WTC11 (cell line): ENCODE measurements around the gene PLA2G4A.

ENCODE experiments used
- JUN ChIP-seq: sonication (generic); formaldehyde crosslinking; IDR thresholded peaks from 2 replicates; pipeline ENCODE4 v1.8.0; 2023; ENCODE audit warnings: mild to moderate bottlenecking, missing genetic modification reagents
- NFE2L1 ChIP-seq: sonication (generic); formaldehyde crosslinking; IDR thresholded peaks from 2 replicates; pipeline ENCODE4 v1.8.1; 2023; ENCODE audit warnings: missing genetic modification reagents
- TEAD4 ChIP-seq: sonication (generic); formaldehyde crosslinking; IDR thresholded peaks from 2 replicates; pipeline ENCODE4 v1.8.0; 2022; ENCODE audit warnings: mild to moderate bottlenecking, missing genetic modification reagents
- ZNF416 ChIP-seq: fragments of 250-450 bp; sonication (Bioruptor Pico); IDR thresholded peaks from 2 replicates; pipeline ENCODE4 v1.9.0; 2021; ENCODE audit warnings: mild to moderate bottlenecking, inconsistent platforms
- TF ChIP-seq, protein P1 (sequence below): fragments of 200-600 bp; IDR thresholded peaks from 2 replicates; pipeline ENCODE4 v1.8.0; 2022; ENCODE audit warnings: antibody characterized with exemption

DNA sequence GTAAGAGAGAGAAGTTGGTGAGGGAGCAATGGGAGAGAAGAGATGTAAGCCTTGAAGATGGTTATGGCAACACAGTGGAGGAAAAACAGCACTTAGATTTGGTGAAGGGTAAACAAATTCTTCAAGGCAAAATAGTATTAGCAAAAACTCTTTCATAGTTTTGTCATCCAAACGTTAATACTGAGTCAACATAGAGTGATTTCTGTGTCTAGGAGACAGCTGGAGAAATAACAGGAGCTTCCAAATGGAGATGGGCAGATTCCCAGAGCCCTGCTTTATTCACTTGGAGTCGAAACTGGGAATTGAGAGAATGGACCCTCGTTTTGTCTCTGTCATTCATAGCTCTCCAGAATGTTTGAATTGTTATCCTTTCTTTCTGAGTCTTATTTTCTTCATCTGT is 68.3 kb downstream of the PLA2G4A start:
- TF ChIP-seq, protein P1, sequence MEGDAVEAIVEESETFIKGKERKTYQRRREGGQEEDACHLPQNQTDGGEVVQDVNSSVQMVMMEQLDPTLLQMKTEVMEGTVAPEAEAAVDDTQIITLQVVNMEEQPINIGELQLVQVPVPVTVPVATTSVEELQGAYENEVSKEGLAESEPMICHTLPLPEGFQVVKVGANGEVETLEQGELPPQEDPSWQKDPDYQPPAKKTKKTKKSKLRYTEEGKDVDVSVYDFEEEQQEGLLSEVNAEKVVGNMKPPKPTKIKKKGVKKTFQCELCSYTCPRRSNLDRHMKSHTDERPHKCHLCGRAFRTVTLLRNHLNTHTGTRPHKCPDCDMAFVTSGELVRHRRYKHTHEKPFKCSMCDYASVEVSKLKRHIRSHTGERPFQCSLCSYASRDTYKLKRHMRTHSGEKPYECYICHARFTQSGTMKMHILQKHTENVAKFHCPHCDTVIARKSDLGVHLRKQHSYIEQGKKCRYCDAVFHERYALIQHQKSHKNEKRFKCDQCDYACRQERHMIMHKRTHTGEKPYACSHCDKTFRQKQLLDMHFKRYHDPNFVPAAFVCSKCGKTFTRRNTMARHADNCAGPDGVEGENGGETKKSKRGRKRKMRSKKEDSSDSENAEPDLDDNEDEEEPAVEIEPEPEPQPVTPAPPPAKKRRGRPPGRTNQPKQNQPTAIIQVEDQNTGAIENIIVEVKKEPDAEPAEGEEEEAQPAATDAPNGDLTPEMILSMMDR, result no peak
- no peak for TF ChIP-seq TEAD4 (CRISPR knock-in tag)
- TF ChIP-seq NFE2L1 (CRISPR knock-in tag), result no peak
- no peak for TF ChIP-seq JUN (CRISPR knock-in tag)
- no peak for TF ChIP-seq ZNF416 (CRISPR knock-in tag)
